Mammary epithelial cell (primary cell): ENCODE data around the gene DAB2IP.

ENCODE experiments used
- CTCF ChIP-seq, 2 donors: IDR thresholded peaks in 1 of 2; conservative IDR thresholded peaks in 1 of 2; 2 replicates each; pipeline ENCODE4 v1.5.1; 2011 to 2012; ENCODE audit warnings: inconsistent platforms in 2 of 2, low read length in 2 of 2, mild to moderate bottlenecking in 2 of 2, control low read depth in 1 of 2, low read depth in 1 of 2; ENCODE audit not compliant: insufficient read depth in 1 of 2; ENCODE audit errors: extremely low read depth in 1 of 2
- EZH2 ChIP-seq: IDR thresholded peaks from 2 replicates; pipeline ENCODE4 v1.6.1; 2012; ENCODE audit warnings: low read length, inconsistent platforms, borderline replicate concordance

DNA sequence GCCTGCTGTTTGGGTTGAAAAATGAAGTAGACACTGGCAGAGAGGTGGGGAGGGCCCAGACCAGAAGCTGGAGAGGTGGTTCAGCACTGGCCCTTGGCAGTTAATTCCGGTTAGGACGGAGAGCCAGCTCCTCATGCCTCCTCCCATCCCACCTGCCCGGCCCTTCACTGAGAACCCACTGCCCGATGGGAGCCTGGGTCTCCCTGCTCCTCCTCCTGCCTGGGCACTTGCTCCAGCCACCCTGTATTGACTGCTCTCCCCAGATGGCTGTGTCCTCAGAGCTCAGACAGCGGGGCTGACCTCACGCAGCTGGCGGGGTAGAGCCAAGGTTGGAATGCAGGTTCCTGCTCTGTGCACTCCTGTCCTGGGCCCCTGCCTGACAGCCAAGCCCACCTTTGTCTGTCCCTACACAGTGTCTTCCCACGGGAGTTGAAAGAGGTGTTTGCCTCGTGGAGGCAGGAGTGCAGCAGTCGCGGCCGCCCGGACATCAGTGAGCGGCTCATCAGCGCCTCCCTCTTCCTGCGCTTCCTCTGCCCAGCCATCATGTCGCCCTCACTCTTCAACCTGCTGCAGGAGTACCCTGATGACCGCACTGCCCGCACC lies 114.7 kb downstream of the DAB2IP start:
- TF ChIP-seq CTCF (conservative IDR thresholded peaks at IDR 0.05 in 1 of 2, IDR thresholded peaks at IDR 0.05 in 1 of 2; ENCODE audit: extremely low read depth in 1 of 2, insufficient read depth in 1 of 2, low read depth in 1 of 2, low read length in 2 of 2): no peak
- no peak for TF ChIP-seq EZH2
